GM21576 (cell line): Measurements from ENCODE around the gene PXMP4.

Experiments
- ATAC-seq: cut with Tn5 transposase; IDR thresholded peaks from one replicate; pipeline ENCODE4 v1.9.1; 2021; ENCODE audit warnings: mild to moderate bottlenecking, moderate library complexity; ENCODE audit not compliant: unreplicated experiment

The PXMP4 gene

GRCh38 chr20:33671573-33672288, 48.4 kb downstream of the PXMP4 start:
- no peak for ATAC-seq

GRCh38 chr20:33670715-33671499, 49.2 kb downstream of the PXMP4 start:
- ATAC-seq, result no peak

GRCh38 chr20:33669873-33670640, 50.1 kb downstream of the PXMP4 start:
- no peak for ATAC-seq

- no peak for ATAC-seq
These were observed 50.9 kb downstream of the PXMP4 start for GRCh38 chr20:33669224-33669623.

- ATAC-seq, result no peak
These were observed 51.5 kb downstream of the PXMP4 start for GRCh38 chr20:33668466-33669155.

GRCh38 chr20:33667676-33668465, 52.2 kb downstream of the PXMP4 start:
- peak; percentile 34 for ATAC-seq

GRCh38 chr20:33667245-33667675, 52.9 kb downstream of the PXMP4 start:
- peak; percentile 3 for ATAC-seq

- peak; percentile 59 for ATAC-seq
These were observed 53.5 kb downstream of the PXMP4 start, which contains the start of gene ACTL10 for GRCh38 chr20:33666293-33667244. TSS of gene ACTL10 (plus strand) at chr20:33666943. CDS start at chr20:33667498, 555 bp downstream.

- ATAC-seq, result no peak
These were observed 55.4 kb downstream of the PXMP4 start for GRCh38 chr20:33664762-33665144.

- ATAC-seq, result no peak
These were observed 55.9 kb downstream of the PXMP4 start for GRCh38 chr20:33664085-33664761.

GRCh38 chr20:33663161-33664084, 56.7 kb downstream of the PXMP4 start:
- ATAC-seq, result peak; percentile 35

- no peak for ATAC-seq
These were observed 57.9 kb downstream of the PXMP4 start, which contains the start of gene C20orf144 for GRCh38 chr20:33662172-33662571. TSS of gene C20orf144 (plus strand) at chr20:33662327. CDS start at chr20:33662346, 19 bp downstream.

- no peak for ATAC-seq
These were observed 59.4 kb downstream of the PXMP4 start for GRCh38 chr20:33660685-33661058.

- ATAC-seq, result no peak
These were observed 60.0 kb downstream of the PXMP4 start for GRCh38 chr20:33660035-33660684.

- no peak for ATAC-seq
These were observed 60.6 kb downstream of the PXMP4 start for GRCh38 chr20:33659341-33660034.

GRCh38 chr20:33658929-33659328, 61.2 kb downstream of the PXMP4 start:
- ATAC-seq, result no peak
